ENCODE data around the gene CEP57.
A peak's percentile ranks its signal among the peaks of the same experiment; 100 is the strongest.

GRCh38 chr11:95764267-95764898 is 25.9 kb upstream of the CEP57 start:
- TF ChIP-seq CTCF (IDR thresholded peaks at IDR 0.05 in 4 of 5, conservative IDR thresholded peaks at IDR 0.05 in 1 of 5) (peak; percentile 42 to 72 (median 63)), POLR2A (IDR thresholded peaks at IDR 0.05) (no peak)
